Measurements from ENCODE around the gene INS. TPM values are rescaled to one million over a fixed set of nuclear protein-coding genes. Genes with fewer than 3 reads are reported as not detected.

Gene INS
- total and polyA plus RNA-seq, 4 donors = 1.2 to 3.3 TPM; not detected in 2

GRCh38 chr11:2123628-2123960 is 37.4 kb downstream of the INS start:
- no peaks in the 10 kb centered on the region for H3K9me3 ChIP-seq (ENCODE audit: control insufficient read depth in 4 of 4, insufficient read depth in 3 of 4, low read length in 3 of 4)
- ATAC-seq (ENCODE audit: insufficient read depth, low FRiP score) = no peak
- H3K4me3 ChIP-seq = no peak overlapping the region
- no peak for TF ChIP-seq CTCF (IDR thresholded peaks at IDR 0.05; ENCODE audit: control extremely low read depth, extremely low read depth)
- H3K4me1 ChIP-seq (ENCODE audit: control insufficient read depth in 5 of 5, insufficient read depth in 5 of 5, low read length in 5 of 5) = peaks cover 0 to 7% (median 0%) of the 10 kb centered on the region in 5 donors
- WGBS, 2 donors = 92 to 94% methylated on average over 7 of the region's 7 CpGs
- no peak overlapping the region for H3K27ac ChIP-seq (ENCODE audit: low read depth in 1 of 2, low read length in 1 of 2)
- no peak overlapping the region for H3K9ac ChIP-seq (ENCODE audit: insufficient read depth in 1 of 2, low read length in 2 of 2)
- peaks cover 0 to 2% (median 0%) of the 10 kb centered on the region in 3 donors for H3K27me3 ChIP-seq (ENCODE audit: control insufficient read depth in 3 of 3, insufficient read depth in 3 of 3, low read length in 2 of 3)
- H3K36me3 ChIP-seq (ENCODE audit: control insufficient read depth in 4 of 4, insufficient read depth in 4 of 4, low read length in 4 of 4) = no peaks in the 10 kb centered on the region
- no peak for DNase-seq

- Histone ChIP-seq H3K4me1 (ENCODE audit: control insufficient read depth in 5 of 5, insufficient read depth in 5 of 5, low read length in 5 of 5) (peaks cover 0 to 7% (median 0%) of the 10 kb centered on the region in 5 donors), H3K27me3 (ENCODE audit: control insufficient read depth in 3 of 3, insufficient read depth in 3 of 3, low read length in 2 of 3) (peaks cover 0 to 2% (median 0%) of the 10 kb centered on the region in 3 donors), H3K9me3 (ENCODE audit: control insufficient read depth in 4 of 4, insufficient read depth in 3 of 4, low read length in 3 of 4) (no peaks in the 10 kb centered on the region), H3K36me3 (ENCODE audit: control insufficient read depth in 4 of 4, insufficient read depth in 4 of 4, low read length in 4 of 4) (no peaks in the 10 kb centered on the region), H3K9ac (ENCODE audit: insufficient read depth in 1 of 2, low read length in 2 of 2) (no peak overlapping the region), H3K4me3 (no peak overlapping the region), H3K27ac (ENCODE audit: low read depth in 1 of 2, low read length in 1 of 2) (no peak overlapping the region)
- WGBS, 2 donors = 79 to 91% methylated on average over 13 of the region's 13 CpGs
- TF ChIP-seq CTCF (IDR thresholded peaks at IDR 0.05; ENCODE audit: control extremely low read depth, extremely low read depth) = no peak
- DNase-seq (no peak), ATAC-seq (ENCODE audit: insufficient read depth, low FRiP score) (no peak)
Measured at GRCh38 chr11:2122907-2123627, 37.9 kb downstream of the INS start.

- Histone ChIP-seq H3K4me1 (ENCODE audit: control insufficient read depth in 5 of 5, insufficient read depth in 5 of 5, low read length in 5 of 5) (peaks cover 0 to 7% (median 0%) of the 10 kb centered on the region in 5 donors), H3K27me3 (ENCODE audit: control insufficient read depth in 3 of 3, insufficient read depth in 3 of 3, low read length in 2 of 3) (peaks cover 0 to 2% (median 0%) of the 10 kb centered on the region in 3 donors), H3K4me3 (no peak overlapping the region), H3K27ac (ENCODE audit: low read depth in 1 of 2, low read length in 1 of 2) (no peak overlapping the region), H3K9me3 (ENCODE audit: control insufficient read depth in 4 of 4, insufficient read depth in 3 of 4, low read length in 3 of 4) (no peaks in the 10 kb centered on the region), H3K36me3 (ENCODE audit: control insufficient read depth in 4 of 4, insufficient read depth in 4 of 4, low read length in 4 of 4) (no peaks in the 10 kb centered on the region), H3K9ac (ENCODE audit: insufficient read depth in 1 of 2, low read length in 2 of 2) (no peak overlapping the region)
- ATAC-seq (ENCODE audit: insufficient read depth, low FRiP score) = no peak
- WGBS, 2 donors = 43 to 64% methylated on average over 19 of the region's 19 CpGs
- TF ChIP-seq CTCF (IDR thresholded peaks at IDR 0.05; ENCODE audit: control extremely low read depth, extremely low read depth) = no peak
- DNase-seq = peak; percentile 48 to 65 (median 58)
Measured at GRCh38 chr11:2122222-2122906, 38.6 kb downstream of the INS start.

All from lung (tissue), 12 donors.